Posterior vena cava (tissue), 2 donors: ENCODE results near the gene POLR2L. TPM values are rescaled to one million over a fixed set of nuclear protein-coding genes. Genes with fewer than 3 reads are reported as not detected.

Experiments
- DNase-seq: peaks from one replicate; pipeline ENCODE4 v3.0.0-alpha.2; 2020; ENCODE audit warnings: low spot score
- intact Hi-C, 2 donors: fragments of 100-400 bp; cut with DNase I; formaldehyde crosslinking; loops; one replicate each; pipeline versions ENCODE4 v1.14.1 to v1.14.2; 2022 to 2023
- total RNA-seq, 2 donors: library from RNA; stranded (reverse); fragmentation: NEBNext Ultra II Directional; extraction: Animal tissue kit (Norgen Biotek cat#: 25700); gene quantifications; one replicate each; pipeline ENCODE4 v1.2.1, GENCODE V29; 2021
- donor health status: DM: yes; HTN: yes; CAD: no.
- donor health status: DM: yes; HTN: yes; CAD: no.

The POLR2L gene
- total RNA-seq, 2 donors from 2014 or later, result 63.9 to 91.4 TPM

DNA sequence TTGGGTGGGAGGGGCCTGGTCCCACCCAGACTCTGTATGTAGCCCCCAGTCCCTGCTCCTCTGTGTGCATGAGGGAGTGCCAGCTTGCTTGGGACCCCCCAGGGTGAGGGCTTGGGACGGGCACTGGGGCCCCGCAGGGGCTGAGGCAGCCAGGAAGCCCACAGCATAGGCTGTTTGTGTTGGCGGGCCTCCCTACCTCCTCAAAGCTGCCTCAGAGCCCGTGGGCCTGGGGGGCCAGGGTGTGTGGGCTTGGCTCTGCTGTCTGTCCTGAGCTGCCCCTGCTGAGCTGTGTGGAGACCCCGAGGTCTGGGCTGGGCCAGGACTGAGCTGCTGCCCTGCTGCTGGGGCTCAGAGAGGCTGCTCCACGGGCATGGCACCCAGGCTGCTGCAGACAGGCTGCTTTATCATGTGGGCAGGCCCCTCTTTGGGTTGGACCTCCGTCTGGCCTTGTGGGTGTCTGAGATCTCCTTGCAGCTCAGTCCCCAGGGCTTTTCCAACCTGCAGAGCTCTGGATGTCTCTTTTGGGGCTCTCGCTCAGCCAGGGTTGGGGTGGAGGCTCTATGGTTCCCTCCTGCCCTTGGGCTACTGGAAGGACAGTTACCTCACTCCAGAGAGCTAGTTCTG is 3.7 kb upstream of the POLR2L start:
- no peak for DNase-seq
- intact Hi-C loops, result no loop called here

DNA sequence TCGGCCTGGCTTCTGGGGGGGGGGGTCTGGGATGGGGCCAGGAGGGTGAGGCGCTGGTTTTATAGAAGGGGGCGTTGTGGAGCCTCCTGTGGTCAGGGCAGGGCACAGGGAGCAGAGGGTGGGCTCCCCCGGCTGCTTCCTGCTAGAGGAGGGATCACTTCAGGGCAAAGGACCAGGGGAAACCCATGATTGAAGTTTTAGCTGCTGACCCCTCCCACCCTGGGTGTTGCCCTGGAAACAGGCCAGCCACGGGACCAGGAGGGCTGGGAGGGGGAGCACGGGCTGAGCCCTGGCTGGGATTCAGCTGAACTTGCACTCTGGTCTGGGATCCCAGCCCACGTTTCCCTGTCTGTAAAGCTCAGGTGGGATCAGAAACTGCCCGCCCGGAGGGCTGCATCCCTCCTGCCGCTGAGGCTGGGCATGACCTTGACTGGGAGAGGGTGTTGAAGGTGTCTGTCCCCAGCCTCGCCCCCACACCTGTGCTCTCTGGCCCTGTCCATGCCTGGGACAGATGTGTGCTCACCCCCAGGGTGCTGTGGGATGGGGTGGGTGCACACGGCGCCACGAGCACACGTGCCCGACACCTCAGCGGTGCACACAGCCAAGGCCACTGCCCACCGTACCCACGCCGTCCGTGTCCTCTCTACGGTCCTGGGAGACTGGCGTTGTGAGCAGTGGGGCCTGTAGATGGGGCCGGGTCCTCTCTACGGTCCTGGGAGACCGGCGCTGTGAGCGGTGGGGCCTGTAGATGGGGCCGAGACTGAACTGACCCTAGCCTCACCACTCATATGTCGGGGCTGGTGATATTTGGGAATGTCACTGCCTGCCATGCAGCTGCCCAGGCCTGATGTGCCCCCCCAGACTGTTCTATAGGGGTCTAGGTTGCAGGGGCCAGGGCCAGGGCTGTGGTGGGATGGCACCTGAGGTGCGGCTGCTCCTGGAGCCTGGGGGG is 2.6 kb upstream of the POLR2L start:
- intact Hi-C loops, result loop anchor here in 1 of 2 donors (5.0 kb wide), 1 partner anchor 1037 kb away; no protein-coding TSS in a partner anchor
- peak; percentile 97 for DNase-seq

- intact Hi-C loops, result loop anchor here in 1 of 2 donors (5.0 kb wide), 1 partner anchor 1038 kb away; no protein-coding TSS in a partner anchor
- DNase-seq, result peak; percentile 99
Measured at GRCh38 chr11:843818-844692, 1.7 kb upstream of the POLR2L start.

- intact Hi-C loops, result loop anchor here in 1 of 2 donors (5.0 kb wide), 1 partner anchor 1039 kb away; no protein-coding TSS in a partner anchor
- no peak for DNase-seq
Measured at GRCh38 chr11:843086-843734, 881 bp upstream of the POLR2L start.

GRCh38 chr11:841981-842369 is 354 bp downstream of the POLR2L start:
- DNase-seq, result no peak
- intact Hi-C loops, result loop anchor here in 1 of 2 donors (5.0 kb wide), 1 partner anchor 1040 kb away; no protein-coding TSS in a partner anchor

DNA sequence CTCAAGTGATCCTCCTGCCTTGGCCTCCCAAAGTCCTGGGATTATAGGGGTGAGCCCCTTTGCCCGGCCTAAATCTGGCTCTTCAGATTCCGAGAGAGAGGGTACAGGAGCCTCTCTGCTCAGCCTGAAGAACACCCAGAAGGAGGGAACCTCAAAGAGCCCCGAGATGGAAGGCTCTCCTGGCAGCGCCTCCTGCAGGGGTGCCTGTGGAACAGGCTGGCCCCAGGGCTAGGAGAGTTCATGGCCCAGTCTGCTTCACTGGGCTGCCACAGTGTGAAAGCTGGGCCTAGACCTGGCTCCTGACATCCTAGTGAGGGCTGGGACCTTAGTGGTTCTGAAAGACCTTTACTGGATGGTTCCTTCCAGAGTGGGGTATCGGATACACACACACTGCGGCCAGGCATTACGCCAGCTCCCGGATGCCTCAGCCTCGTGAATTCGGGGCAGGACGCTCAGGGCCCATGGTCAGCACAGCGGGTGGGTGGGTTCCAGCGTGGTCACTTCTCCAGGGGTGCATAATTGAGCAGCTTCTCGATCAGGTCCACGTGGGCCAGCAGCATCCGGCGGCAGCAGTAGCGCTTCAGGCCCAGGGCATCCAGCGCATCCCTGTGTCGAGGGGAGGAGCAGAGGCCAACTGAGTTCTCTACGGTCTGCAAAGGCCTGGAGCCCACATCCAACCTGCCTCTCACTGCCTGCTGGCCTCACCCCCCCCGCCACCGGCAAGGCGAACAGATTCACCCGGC is 2.3 kb downstream of the POLR2L start:
- no peak for DNase-seq
- intact Hi-C loops, result loop anchor here in 1 of 2 donors (5.0 kb wide), 1 partner anchor 1042 kb away; no protein-coding TSS in a partner anchor

DNA sequence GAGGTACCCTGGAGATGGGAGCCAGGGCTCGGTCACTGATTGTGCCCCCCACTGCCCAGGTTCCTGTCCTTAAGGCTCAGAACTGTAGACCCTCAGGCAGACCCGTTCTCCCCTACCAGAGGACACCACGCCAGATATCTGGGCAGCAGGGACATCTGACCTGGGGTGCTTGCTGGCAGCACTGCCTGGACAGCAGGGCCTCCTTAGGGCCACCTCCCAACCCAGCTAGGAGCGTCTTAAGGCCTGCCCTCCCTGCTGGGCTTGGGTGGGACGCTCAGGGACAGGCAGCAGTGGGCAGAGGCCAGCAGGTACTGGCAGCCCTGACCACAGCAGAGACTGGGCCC is 3.1 kb downstream of the POLR2L start:
- intact Hi-C loops, result no loop called here

DNA sequence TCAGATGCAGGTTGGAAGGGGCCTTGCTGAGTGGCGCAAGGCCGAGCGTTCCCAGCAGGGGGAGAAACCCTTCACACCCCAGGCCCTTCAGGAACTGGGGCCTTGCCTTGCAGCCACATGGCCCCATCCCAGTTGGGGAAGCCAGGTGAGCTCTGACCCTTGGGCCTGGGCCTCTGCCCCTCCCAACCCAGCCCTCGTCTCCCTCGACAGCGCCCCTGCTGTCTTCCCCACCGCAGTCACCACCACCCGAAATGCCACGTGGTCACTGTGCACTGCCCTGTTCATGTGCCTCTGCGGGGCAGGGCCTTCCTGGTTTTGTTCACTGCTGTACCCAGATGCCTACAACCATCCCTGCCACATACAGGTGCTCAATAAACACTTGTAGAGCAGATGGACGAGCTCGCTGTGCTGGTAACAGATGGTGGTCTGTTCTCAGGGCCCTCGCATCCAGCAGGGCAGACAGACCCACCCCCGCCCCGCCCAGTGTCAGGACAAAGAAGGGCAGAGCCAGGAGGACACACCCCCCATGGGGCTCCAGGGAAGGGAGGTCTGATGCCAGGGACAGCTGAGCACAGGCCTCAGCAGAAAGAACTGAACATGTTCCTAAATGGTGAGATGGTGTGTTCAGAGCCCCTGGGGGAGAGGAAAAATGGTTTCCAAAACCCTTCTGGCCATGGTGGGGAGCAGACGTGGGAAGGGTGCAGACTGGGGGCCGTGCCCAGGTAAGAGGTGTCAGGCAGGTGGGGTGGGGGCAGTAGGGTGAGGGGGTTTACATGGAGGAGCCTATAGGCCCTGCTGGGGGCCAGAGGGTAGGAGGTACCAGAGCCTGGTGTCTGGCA is 3.7 kb downstream of the POLR2L start:
- no peak for DNase-seq
- intact Hi-C loops, result no loop called here

More for the DNA sequence above, 3.1 kb downstream of the POLR2L start:
- DNase-seq, result no peak

- no peak for DNase-seq
- intact Hi-C loops, result no loop called here
Measured at GRCh38 chr11:837990-838307, 4.4 kb downstream of the POLR2L start.

DNA sequence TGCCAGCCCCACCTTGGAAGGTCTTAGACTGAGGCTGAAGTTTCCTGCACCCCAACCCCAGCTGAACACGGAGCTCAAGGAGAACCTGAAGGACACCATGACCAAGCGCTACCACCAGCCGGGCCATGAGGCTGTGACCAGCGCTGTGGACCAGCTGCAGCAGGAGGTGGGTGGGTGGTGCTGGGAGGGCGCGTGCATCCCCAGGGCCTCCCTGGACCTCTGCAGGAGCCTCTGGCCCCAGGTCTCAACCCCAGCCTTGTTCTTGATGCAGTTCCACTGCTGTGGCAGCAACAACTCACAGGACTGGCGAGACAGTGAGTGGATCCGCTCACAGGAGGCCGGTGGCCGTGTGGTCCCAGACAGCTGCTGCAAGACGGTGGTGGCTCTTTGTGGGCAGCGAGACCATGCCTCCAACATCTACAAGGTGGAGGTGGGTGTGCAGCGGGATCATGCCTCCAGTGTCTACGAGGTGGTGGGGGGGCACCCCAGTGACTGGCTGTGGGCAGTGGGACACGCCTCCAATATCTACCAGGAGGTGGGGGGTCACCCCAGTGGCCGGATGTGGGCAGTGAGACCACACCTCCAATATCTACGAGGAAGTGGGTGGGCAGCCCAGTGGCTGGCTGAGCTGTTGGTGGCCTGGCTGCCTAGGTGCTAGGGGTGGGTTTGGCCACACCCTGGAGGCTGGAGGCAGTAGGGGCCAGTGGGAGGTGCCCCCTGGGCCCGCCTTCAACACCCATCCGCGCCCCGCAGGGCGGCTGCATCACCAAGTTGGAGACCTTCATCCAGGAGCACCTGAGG is 4.9 kb downstream of the POLR2L start:
- DNase-seq, result no peak
- intact Hi-C loops, result no loop called here

DNA sequence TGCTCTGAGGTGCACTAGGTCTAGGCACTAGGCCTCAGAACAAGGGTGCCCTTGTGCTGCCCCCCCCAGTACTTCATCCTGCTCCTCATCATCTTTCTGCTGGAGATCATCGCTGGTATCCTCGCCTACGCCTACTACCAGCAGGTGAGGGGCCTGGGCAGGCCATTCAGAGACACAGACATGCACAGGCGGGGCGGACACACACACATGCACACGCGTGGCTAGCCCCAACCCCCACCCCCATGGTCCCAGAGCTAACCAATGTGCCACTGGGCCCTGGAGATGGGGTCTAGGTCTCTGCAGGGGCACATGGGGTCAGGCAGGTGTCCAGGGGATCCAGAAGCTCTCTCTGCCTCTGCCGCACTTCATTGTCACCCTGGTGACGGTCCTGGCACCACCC is 5.6 kb downstream of the POLR2L start:
- intact Hi-C loops, result no loop called here
- DNase-seq, result no peak

- intact Hi-C loops, result no loop called here
- DNase-seq, result no peak
Measured at GRCh38 chr11:836274-836673, 6.1 kb downstream of the POLR2L start.

DNA sequence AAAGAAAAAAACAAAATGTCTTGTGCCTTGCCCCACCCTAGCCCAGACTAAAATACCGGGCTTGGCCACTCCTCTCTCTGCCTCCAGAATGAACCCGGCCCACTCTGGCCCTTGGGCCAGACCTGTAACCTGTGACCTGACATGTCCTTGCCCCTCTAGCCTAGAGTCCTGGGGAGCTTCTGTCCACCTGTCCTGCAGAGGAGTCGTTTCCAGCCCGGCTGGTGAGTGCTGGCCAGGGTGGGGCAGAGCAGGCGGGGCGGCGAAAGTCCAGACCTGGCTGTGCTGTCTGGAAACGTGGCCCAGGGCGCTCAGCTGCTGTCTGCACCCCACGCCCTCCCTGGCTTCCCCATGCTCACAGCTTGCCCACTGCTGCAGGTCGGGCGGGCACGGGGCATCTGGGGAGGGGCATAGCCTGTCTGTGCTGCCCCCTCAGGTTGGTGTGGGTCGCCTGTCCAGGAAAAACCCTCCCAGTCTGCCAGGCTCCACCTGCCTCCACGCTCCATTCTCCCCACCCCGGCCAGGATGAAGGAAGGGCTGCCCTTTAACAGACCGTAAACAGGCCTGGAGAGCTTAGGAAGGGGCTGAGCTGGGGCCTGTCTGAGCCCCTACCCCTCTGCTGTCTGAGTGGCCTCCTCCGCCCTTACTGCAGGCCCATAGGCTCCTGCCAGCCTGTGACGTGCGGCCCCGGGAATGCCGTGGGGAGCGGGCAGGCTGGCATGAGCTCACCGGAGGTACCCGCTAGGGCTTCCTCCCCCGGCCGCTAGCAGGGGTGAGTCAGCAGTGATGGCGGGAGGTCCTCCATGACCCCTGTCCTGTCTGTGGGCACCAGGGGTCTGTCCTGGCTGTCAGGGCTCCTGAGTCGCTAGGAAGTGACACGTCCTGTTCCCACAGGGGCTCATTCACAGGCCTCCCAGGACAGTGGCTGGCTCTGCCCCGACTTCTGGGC is 7.7 kb downstream of the POLR2L start:
- intact Hi-C loops, result no loop called here
- DNase-seq, result no peak

DNA sequence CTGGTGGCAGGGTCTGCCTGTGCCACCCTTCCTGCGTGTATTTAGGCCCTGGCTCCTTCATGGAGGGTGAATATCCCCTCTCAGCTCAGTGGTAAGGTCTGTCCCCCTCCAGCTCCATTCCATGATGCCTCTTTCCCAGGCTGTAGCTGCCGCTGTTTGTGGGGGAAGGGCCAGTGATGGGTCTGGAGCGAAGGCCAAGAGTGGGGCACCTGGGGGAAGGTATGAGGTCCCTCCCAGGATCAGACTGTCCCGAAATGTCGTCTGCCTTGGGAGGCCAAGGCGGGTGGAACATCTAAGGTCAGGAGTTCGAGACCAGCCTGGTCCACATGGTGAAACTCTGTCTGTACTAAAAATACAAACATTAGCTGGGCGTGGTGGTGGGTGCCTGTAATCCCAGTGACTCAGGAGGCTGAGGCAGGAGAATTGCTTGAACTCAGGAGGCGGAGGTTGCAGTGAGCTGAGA is 8.4 kb downstream of the POLR2L start:
- intact Hi-C loops, result no loop called here

DNA sequence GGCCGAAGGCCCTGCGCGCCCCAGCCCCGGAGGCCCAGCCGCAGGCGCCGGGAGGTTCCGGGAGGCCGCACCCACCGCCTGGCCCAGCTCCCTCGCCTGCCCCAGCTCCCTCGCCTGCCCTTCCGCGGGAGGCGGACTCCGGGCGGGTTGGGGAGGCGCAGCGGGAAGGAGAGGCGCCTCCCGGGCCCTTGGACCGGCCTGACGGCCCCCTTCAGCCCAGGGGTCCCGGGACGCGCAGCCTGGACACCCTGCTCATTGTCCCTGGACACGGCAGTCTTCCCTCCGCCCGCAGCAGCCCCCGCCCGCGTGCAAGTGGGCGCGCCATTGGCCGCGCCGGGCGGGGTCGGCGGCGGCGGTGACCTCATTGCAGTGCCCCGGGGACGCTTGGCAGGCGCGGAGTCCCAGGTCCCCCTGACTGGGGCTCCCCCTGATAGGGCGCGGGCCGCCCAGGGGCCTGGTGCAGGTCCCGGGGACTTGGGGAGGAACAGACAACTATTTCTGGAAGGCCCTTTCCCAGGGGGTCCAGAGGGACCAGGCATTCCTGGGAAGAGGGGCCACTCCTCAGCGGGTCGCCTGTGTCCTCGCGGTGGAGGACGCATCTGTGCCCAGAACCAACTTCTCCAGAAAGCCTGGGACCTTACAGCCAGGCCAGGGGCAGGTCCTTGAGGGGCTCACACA is 9.1 kb downstream of the POLR2L start:
- no peak for DNase-seq
- intact Hi-C loops, result no loop called here

More for the DNA sequence above, 8.4 kb downstream of the POLR2L start:
- no peak for DNase-seq
